ENCODE measurements around the gene CLDN1. TPM values are rescaled to one million over a fixed set of nuclear protein-coding genes. Genes with fewer than 3 reads are reported as not detected.

Gene CLDN1, protein sequence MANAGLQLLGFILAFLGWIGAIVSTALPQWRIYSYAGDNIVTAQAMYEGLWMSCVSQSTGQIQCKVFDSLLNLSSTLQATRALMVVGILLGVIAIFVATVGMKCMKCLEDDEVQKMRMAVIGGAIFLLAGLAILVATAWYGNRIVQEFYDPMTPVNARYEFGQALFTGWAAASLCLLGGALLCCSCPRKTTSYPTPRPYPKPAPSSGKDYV
- 0.82 and 1.8 TPM in 2 replicates for polyA plus RNA-seq (2012; rRNA removed)
- 2.4 and 2.6 TPM in 2 replicates for polyA plus RNA-seq (2012; cell fraction: cytosol; rRNA removed)
- 1.4 and 2.0 TPM in 2 replicates for polyA plus RNA-seq (2012; cell fraction: nucleus; rRNA removed)

DNA sequence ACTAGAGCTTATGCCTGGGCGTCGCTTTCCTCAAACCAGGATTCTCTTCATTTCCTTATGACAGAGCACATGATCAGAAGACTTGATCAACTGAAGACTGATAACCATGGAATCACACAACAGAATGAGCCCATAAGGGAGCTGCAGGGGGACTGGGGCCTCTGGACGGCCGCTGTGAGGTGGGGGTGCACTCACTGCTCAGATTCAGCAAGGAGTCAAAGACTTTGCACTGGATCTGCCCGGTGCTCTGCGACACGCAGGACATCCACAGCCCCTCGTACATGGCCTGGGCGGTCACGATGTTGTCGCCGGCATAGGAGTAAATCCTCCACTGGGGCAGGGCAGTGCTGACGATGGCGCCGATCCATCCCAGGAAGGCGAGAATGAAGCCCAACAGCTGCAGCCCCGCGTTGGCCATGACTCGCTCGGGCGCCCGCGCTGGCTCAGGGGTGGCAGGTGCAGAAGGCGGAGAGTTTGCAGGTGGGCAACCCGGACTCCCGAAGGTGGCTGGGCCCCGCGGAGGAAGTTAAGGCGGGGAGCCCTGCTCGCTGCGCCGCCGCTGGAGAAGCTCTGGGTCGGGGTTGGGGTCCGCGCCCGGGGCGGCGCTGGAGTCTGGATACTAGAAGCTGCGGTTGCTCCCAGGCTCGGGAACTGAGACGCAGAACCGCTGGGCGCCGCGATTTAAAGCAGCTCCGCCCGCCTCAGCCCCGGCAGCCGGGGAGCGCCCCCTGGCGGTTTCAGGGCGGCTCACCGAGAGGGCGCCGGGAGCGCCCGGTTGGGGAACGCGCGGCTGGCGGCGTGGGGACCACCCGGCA is at the start of gene CLDN1:
CLDN1 (minus strand) TSS at position 658 of the 815 bp plus-strand sequence; CDS start at position 418, 240 bp downstream.
- ChIA-PET POLR2A (no interaction called here), CTCF (interaction anchor here (0.6 to 6.2 kb wide), 38 partner anchors 8 to 493 kb away, joined by 3 to 75 read pairs (median 4); no protein-coding TSS in a partner anchor)
- peak; percentile 62 for TF ChIP-seq RAD21 (IDR thresholded peaks at IDR 0.05; ENCODE audit: low read length)
- no peak for TF ChIP-seq TEAD4 (IDR thresholded peaks at IDR 0.05; ENCODE audit: borderline replicate concordance, insufficient read depth)
- TF ChIP-seq SMC3 (IDR thresholded peaks at IDR 0.05; ENCODE audit: low read depth, low read length): peak; percentile 79
- TF ChIP-seq, protein P1, sequence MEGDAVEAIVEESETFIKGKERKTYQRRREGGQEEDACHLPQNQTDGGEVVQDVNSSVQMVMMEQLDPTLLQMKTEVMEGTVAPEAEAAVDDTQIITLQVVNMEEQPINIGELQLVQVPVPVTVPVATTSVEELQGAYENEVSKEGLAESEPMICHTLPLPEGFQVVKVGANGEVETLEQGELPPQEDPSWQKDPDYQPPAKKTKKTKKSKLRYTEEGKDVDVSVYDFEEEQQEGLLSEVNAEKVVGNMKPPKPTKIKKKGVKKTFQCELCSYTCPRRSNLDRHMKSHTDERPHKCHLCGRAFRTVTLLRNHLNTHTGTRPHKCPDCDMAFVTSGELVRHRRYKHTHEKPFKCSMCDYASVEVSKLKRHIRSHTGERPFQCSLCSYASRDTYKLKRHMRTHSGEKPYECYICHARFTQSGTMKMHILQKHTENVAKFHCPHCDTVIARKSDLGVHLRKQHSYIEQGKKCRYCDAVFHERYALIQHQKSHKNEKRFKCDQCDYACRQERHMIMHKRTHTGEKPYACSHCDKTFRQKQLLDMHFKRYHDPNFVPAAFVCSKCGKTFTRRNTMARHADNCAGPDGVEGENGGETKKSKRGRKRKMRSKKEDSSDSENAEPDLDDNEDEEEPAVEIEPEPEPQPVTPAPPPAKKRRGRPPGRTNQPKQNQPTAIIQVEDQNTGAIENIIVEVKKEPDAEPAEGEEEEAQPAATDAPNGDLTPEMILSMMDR (IDR thresholded peaks at IDR 0.05): peak; percentile 86
- Histone ChIP-seq H3F3A (replicated peaks; ENCODE audit: insufficient read depth) (no peaks in the 10 kb centered on the region), H3K9me3 (no peaks in the 10 kb centered on the region), H3K27me3 (ENCODE audit: insufficient read depth) (peaks cover 32% of the 10 kb centered on the region), H3K9ac (no peak within 1 kb of the TSS), H3K4me2 (peak within 1 kb of the TSS; percentile 77), H3K9me2 (no peaks in the 10 kb centered on the region), H3K4me3 (ENCODE audit: low read depth in 2 of 2, low read length in 1 of 2) (peak within 1 kb of the TSS; percentile 50 to 62), H3K4me1 (ENCODE audit: control insufficient read depth in 1 of 2, insufficient read depth in 2 of 2, low read depth in 1 of 2, low read length in 1 of 2) (peaks cover 4 to 10% of the 10 kb centered on the region in 2 experiments; a peak in 2 of 4 replicates), H3K36me3 (replicated peaks in 1 of 2; ENCODE audit: control insufficient read depth in 1 of 2, insufficient read depth in 2 of 2, low read length in 1 of 2) (no peaks in the 10 kb centered on the region), H2AFZ (ENCODE audit: low read depth) (peak within 1 kb of the TSS; percentile 68), H3K27ac (ENCODE audit: low read depth in 2 of 2, low read length in 1 of 2) (no peak within 1 kb of the TSS), H3K79me2 (ENCODE audit: insufficient read depth) (no peaks in the 10 kb centered on the region), H4K20me1 (ENCODE audit: insufficient read depth) (no peaks in the 10 kb centered on the region)
- 2% methylated on average over 17 of the region's 64 CpGs for whole genome bisulfite sequencing (ENCODE audit: low lambda C conversion rate)
- DNase-seq: peak; percentile 86

DNA sequence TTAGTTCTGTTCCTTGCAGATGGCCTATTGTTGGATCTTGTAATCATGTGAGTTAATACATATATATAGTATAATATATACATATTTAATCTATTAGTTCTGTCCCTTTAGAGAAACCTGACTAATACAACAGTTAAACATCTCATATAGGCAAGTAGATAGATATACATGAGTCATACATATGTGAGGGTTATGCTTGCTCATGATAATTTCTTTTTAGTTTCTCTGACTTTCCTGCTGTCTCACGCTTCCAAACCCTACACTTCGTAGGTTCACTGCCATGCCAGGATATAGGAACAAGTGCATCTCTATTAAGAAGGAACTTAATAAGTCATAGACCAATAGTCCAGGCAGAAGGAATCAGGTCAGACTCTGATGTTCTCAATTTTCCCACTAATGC is 48.9 kb upstream of the CLDN1 start:
- WGBS (ENCODE audit: low lambda C conversion rate): 18% methylated on average over 2 of the region's 2 CpGs
- CTCF ChIA-PET: interaction anchor here (0.6 kb wide), 1 partner anchor 1536 kb away, joined by 3 read pairs; no protein-coding TSS in a partner anchor
- POLR2A ChIA-PET: no interaction called here
- TF ChIP-seq GABPA (IDR thresholded peaks at IDR 0.05; ENCODE audit: low read depth) (no peak), MEF2A (IDR thresholded peaks at IDR 0.05; ENCODE audit: borderline replicate concordance, low read depth) (no peak), FOSL2 (IDR thresholded peaks at IDR 0.05; ENCODE audit: borderline replicate concordance, low read depth) (no peak), MXI1 (IDR thresholded peaks at IDR 0.05; ENCODE audit: low read depth, low read length) (no peak), TAF1 (IDR thresholded peaks at IDR 0.05; ENCODE audit: borderline replicate concordance, low read depth, low read length) (no peak), POLR2AphosphoS5 (IDR thresholded peaks at IDR 0.05; ENCODE audit: low read depth, low read length) (no peak), SMC3 (IDR thresholded peaks at IDR 0.05; ENCODE audit: low read depth, low read length) (no peak), FOXM1 (IDR thresholded peaks at IDR 0.05; ENCODE audit: low read depth) (no peak)
- TF ChIP-seq, protein P2, sequence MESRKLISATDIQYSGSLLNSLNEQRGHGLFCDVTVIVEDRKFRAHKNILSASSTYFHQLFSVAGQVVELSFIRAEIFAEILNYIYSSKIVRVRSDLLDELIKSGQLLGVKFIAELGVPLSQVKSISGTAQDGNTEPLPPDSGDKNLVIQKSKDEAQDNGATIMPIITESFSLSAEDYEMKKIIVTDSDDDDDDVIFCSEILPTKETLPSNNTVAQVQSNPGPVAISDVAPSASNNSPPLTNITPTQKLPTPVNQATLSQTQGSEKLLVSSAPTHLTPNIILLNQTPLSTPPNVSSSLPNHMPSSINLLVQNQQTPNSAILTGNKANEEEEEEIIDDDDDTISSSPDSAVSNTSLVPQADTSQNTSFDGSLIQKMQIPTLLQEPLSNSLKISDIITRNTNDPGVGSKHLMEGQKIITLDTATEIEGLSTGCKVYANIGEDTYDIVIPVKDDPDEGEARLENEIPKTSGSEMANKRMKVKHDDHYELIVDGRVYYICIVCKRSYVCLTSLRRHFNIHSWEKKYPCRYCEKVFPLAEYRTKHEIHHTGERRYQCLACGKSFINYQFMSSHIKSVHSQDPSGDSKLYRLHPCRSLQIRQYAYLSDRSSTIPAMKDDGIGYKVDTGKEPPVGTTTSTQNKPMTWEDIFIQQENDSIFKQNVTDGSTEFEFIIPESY (IDR thresholded peaks at IDR 0.05; ENCODE audit: borderline replicate concordance, low read depth): no peak
- TF ChIP-seq, protein P3, sequence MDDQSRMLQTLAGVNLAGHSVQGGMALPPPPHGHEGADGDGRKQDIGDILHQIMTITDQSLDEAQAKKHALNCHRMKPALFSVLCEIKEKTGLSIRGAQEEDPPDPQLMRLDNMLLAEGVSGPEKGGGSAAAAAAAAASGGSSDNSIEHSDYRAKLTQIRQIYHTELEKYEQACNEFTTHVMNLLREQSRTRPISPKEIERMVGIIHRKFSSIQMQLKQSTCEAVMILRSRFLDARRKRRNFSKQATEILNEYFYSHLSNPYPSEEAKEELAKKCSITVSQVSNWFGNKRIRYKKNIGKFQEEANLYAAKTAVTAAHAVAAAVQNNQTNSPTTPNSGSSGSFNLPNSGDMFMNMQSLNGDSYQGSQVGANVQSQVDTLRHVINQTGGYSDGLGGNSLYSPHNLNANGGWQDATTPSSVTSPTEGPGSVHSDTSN (IDR thresholded peaks at IDR 0.05): no peak
- TF ChIP-seq, protein P4, sequence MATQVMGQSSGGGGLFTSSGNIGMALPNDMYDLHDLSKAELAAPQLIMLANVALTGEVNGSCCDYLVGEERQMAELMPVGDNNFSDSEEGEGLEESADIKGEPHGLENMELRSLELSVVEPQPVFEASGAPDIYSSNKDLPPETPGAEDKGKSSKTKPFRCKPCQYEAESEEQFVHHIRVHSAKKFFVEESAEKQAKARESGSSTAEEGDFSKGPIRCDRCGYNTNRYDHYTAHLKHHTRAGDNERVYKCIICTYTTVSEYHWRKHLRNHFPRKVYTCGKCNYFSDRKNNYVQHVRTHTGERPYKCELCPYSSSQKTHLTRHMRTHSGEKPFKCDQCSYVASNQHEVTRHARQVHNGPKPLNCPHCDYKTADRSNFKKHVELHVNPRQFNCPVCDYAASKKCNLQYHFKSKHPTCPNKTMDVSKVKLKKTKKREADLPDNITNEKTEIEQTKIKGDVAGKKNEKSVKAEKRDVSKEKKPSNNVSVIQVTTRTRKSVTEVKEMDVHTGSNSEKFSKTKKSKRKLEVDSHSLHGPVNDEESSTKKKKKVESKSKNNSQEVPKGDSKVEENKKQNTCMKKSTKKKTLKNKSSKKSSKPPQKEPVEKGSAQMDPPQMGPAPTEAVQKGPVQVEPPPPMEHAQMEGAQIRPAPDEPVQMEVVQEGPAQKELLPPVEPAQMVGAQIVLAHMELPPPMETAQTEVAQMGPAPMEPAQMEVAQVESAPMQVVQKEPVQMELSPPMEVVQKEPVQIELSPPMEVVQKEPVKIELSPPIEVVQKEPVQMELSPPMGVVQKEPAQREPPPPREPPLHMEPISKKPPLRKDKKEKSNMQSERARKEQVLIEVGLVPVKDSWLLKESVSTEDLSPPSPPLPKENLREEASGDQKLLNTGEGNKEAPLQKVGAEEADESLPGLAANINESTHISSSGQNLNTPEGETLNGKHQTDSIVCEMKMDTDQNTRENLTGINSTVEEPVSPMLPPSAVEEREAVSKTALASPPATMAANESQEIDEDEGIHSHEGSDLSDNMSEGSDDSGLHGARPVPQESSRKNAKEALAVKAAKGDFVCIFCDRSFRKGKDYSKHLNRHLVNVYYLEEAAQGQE (IDR thresholded peaks at IDR 0.05; ENCODE audit: low read depth, low read length): no peak
- TF ChIP-seq, protein P5, sequence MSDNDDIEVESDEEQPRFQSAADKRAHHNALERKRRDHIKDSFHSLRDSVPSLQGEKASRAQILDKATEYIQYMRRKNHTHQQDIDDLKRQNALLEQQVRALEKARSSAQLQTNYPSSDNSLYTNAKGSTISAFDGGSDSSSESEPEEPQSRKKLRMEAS (IDR thresholded peaks at IDR 0.05; ENCODE audit: low read depth): no peak

More for the DNA sequence above, 48.9 kb upstream of the CLDN1 start:
- H3K9ac ChIP-seq: no peak overlapping the region
- no peaks in the 10 kb centered on the region for H3K79me2 ChIP-seq (ENCODE audit: insufficient read depth)
- no peak overlapping the region for H3K4me3 ChIP-seq (ENCODE audit: low read depth in 2 of 2, low read length in 1 of 2)
- H3K36me3 ChIP-seq (replicated peaks in 1 of 2; ENCODE audit: control insufficient read depth in 1 of 2, insufficient read depth in 2 of 2, low read length in 1 of 2): no peaks in the 10 kb centered on the region
- H3F3A ChIP-seq (replicated peaks; ENCODE audit: insufficient read depth): no peaks in the 10 kb centered on the region
- H2AFZ ChIP-seq (ENCODE audit: low read depth): no peak overlapping the region
- DNase-seq: no peak
- no peak overlapping the region for H3K27ac ChIP-seq (ENCODE audit: low read depth in 2 of 2, low read length in 1 of 2)
- H3K27me3 ChIP-seq (ENCODE audit: insufficient read depth): no peaks in the 10 kb centered on the region
- H3K9me2 ChIP-seq: no peaks in the 10 kb centered on the region
- no peak overlapping the region for H3K4me2 ChIP-seq
- H3K4me1 ChIP-seq (ENCODE audit: control insufficient read depth in 1 of 2, insufficient read depth in 2 of 2, low read depth in 1 of 2, low read length in 1 of 2): peaks cover 0 to 4% of the 10 kb centered on the region in 2 experiments; a peak in 1 of 4 replicates
- no peaks in the 10 kb centered on the region for H4K20me1 ChIP-seq (ENCODE audit: insufficient read depth)
- H3K9me3 ChIP-seq: no peaks in the 10 kb centered on the region

Data from SK-N-SH (cell line).